Peyer's patch (tissue), 4 donors: ENCODE data around the gene KLHL33. TPM values are rescaled to one million over a fixed set of nuclear protein-coding genes. Genes with fewer than 3 reads are reported as not detected.

Source experiments
- DNase-seq, 3 donors: peaks; one replicate each; pipeline ENCODE4 v3.0.0-alpha.2; 2017 to 2019
- H3K27ac ChIP-seq, 4 donors: fragments of 200-600 bp; sonication (generic); one replicate each; pipeline ENCODE4 v1.5.1; 2016 to 2019
- H3K27me3 ChIP-seq, 2 donors: fragments of 200-600 bp; sonication (generic); one replicate each; pipeline ENCODE4 v1.5.1; 2019
- H3K36me3 ChIP-seq, 3 donors: fragments of 200-600 bp; sonication (generic); one replicate each; pipeline ENCODE4 v1.5.1; 2016 to 2019
- H3K4me1 ChIP-seq, 4 donors: fragments of 200-600 bp; sonication (generic); one replicate each; pipeline ENCODE4 v1.5.1; 2016 to 2019
- H3K4me3 ChIP-seq, 4 donors: fragments of 200-600 bp; sonication (generic); 1 replicate in 3 of 4; 2 replicates in 1 of 4; pipeline ENCODE4 v1.5.1; 2016 to 2019; ENCODE audit warnings: mild to moderate bottlenecking in 1 of 4
- H3K9me3 ChIP-seq, 4 donors: fragments of 200-600 bp; sonication (generic); one replicate each; pipeline ENCODE4 v1.5.1; 2016 to 2019; ENCODE audit warnings: mild to moderate bottlenecking in 1 of 4
- CTCF ChIP-seq, 6 experiments: fragments of 450-650 bp in 4 of 6; fragments of 200-600 bp in 2 of 6; sonication (generic) in 1 of 6; IDR thresholded peaks; one replicate each; pipeline ENCODE4 v1.5.1; 2017 to 2019; ENCODE audit warnings: antibody characterized with exemption in 6 of 6, mild to moderate bottlenecking in 3 of 6, moderate library complexity in 1 of 6
- POLR2A ChIP-seq, 2 donors: fragments of 450-650 bp; IDR thresholded peaks; one replicate each; pipeline ENCODE4 v1.5.1; 2017; ENCODE audit warnings: antibody characterized with exemption in 2 of 2, mild to moderate bottlenecking in 2 of 2, moderate library complexity in 2 of 2
- total RNA-seq, 4 donors: library from RNA; depleted of rRNA; stranded (reverse); fragments of >200 nt; gene quantifications; one replicate each; pipeline ENCODE4 v1.1.0, GENCODE V29; 2016

KLHL33 gene
- total RNA-seq, 4 donors from 2014 or later: 0.13 TPM; not detected in 3

GRCh38 chr14:20391505-20391904, 44.5 kb downstream of the KLHL33 start:
- H3K27me3 ChIP-seq: no peaks in the 10 kb centered on the region
- H3K36me3 ChIP-seq: peaks cover 0 to 96% (median 4%) of the 10 kb centered on the region in 3 donors
- DNase-seq: no peak
- H3K9me3 ChIP-seq: no peaks in the 10 kb centered on the region
- no peak for TF ChIP-seq CTCF (IDR thresholded peaks at IDR 0.05)
- TF ChIP-seq POLR2A (IDR thresholded peaks at IDR 0.05): no peak
- H3K27ac ChIP-seq: no peak overlapping the region
- H3K4me1 ChIP-seq: no peaks in the 10 kb centered on the region
- no peak overlapping the region for H3K4me3 ChIP-seq

- Histone ChIP-seq H3K4me3 (no peak overlapping the region), H3K27me3 (no peaks in the 10 kb centered on the region), H3K36me3 (peaks cover 0 to 97% (median 4%) of the 10 kb centered on the region in 3 donors), H3K27ac (no peak overlapping the region), H3K4me1 (no peaks in the 10 kb centered on the region), H3K9me3 (no peaks in the 10 kb centered on the region)
- DNase-seq: no peak
- TF ChIP-seq CTCF (IDR thresholded peaks at IDR 0.05): no peak
- no peak for TF ChIP-seq POLR2A (IDR thresholded peaks at IDR 0.05)
Observed at GRCh38 chr14:20388159-20388558, 47.8 kb downstream of the KLHL33 start.

- Histone ChIP-seq H3K4me3 (no peak overlapping the region), H3K36me3 (peaks cover 0 to 97% (median 4%) of the 10 kb centered on the region in 3 donors), H3K27me3 (no peaks in the 10 kb centered on the region), H3K4me1 (no peaks in the 10 kb centered on the region), H3K9me3 (no peaks in the 10 kb centered on the region), H3K27ac (no peak overlapping the region)
- no peak for DNase-seq
- no peak for TF ChIP-seq POLR2A (IDR thresholded peaks at IDR 0.05)
Observed at GRCh38 chr14:20387576-20387975, 48.4 kb downstream of the KLHL33 start.

GRCh38 chr14:20386276-20386855, 49.6 kb downstream of the KLHL33 start:
- peaks cover 0 to 97% (median 4%) of the 10 kb centered on the region in 3 donors for H3K36me3 ChIP-seq
- H3K4me3 ChIP-seq: no peak overlapping the region
- no peak for TF ChIP-seq CTCF (IDR thresholded peaks at IDR 0.05)
- TF ChIP-seq POLR2A (IDR thresholded peaks at IDR 0.05): no peak
- H3K4me1 ChIP-seq: no peaks in the 10 kb centered on the region
- no peaks in the 10 kb centered on the region for H3K27me3 ChIP-seq
- DNase-seq: no peak
- no peak overlapping the region for H3K27ac ChIP-seq
- H3K9me3 ChIP-seq: no peaks in the 10 kb centered on the region

GRCh38 chr14:20384886-20385285, 51.1 kb downstream of the KLHL33 start:
- no peaks in the 10 kb centered on the region for H3K9me3 ChIP-seq
- H3K4me3 ChIP-seq: no peak overlapping the region
- H3K27ac ChIP-seq: no peak overlapping the region
- H3K4me1 ChIP-seq: no peaks in the 10 kb centered on the region
- TF ChIP-seq CTCF (IDR thresholded peaks at IDR 0.05) (no peak), POLR2A (IDR thresholded peaks at IDR 0.05) (no peak)
- peaks cover 0 to 97% (median 4%) of the 10 kb centered on the region in 3 donors for H3K36me3 ChIP-seq
- DNase-seq: no peak
- H3K27me3 ChIP-seq: no peaks in the 10 kb centered on the region

- Histone ChIP-seq H3K4me1 (no peaks in the 10 kb centered on the region), H3K36me3 (peaks cover 0 to 97% (median 4%) of the 10 kb centered on the region in 3 donors), H3K9me3 (no peaks in the 10 kb centered on the region), H3K4me3 (no peak overlapping the region), H3K27me3 (no peaks in the 10 kb centered on the region), H3K27ac (no peak overlapping the region)
- no peak for TF ChIP-seq CTCF (IDR thresholded peaks at IDR 0.05)
- no peak for TF ChIP-seq POLR2A (IDR thresholded peaks at IDR 0.05)
- no peak for DNase-seq
Observed at GRCh38 chr14:20384321-20384720, 51.6 kb downstream of the KLHL33 start.
